ENCODE measurements around the gene IMP4. TPM values are rescaled to one million over a fixed set of nuclear protein-coding genes. Genes with fewer than 3 reads are reported as not detected.

The IMP4 gene
- total RNA-seq, 1 experiment from 2014 or later: 233 TPM

- peak overlapping the region; percentile 91 for H3K4me2 ChIP-seq (ENCODE audit: low read depth, low read length, poor library complexity, severe bottlenecking)
- no peak overlapping the region for H2AFZ ChIP-seq (ENCODE audit: low read length)
- peak; percentile 55 for DNase-seq
- H3K27me3 ChIP-seq (ENCODE audit: low read length): no peaks in the 10 kb centered on the region
- peak overlapping the region; percentile 98 for H3K9ac ChIP-seq (ENCODE audit: low read length)
- H3K27ac ChIP-seq (ENCODE audit: low read length): peak overlapping the region; percentile 93
- H3K36me3 ChIP-seq (ENCODE audit: insufficient read depth, low read length): peaks cover 13% of the 10 kb centered on the region
- peaks cover 65% of the 10 kb centered on the region for H3K4me1 ChIP-seq (ENCODE audit: low read length)
- H3K79me2 ChIP-seq (ENCODE audit: low read length): peaks cover 42% of the 10 kb centered on the region
- H3K9me3 ChIP-seq (ENCODE audit: low read length): no peaks in the 10 kb centered on the region
- H3K9me2 ChIP-seq (replicated peaks; ENCODE audit: insufficient read depth, low read length): no peaks in the 10 kb centered on the region
- no peaks in the 10 kb centered on the region for H4K20me1 ChIP-seq (ENCODE audit: insufficient read depth, low read depth, low read length)
- no peak overlapping the region; the same call in 1 of the 2 replicates for H3K4me3 ChIP-seq (ENCODE audit: low read length)
Observed at GRCh38 chr2:130368786-130369185, 26.1 kb downstream of the IMP4 start.

GRCh38 chr2:130369311-130369964, 26.7 kb downstream of the IMP4 start:
- Histone ChIP-seq H3K4me1 (ENCODE audit: low read length) (peaks cover 71% of the 10 kb centered on the region), H3K9ac (ENCODE audit: low read length) (peak overlapping the region; percentile 98), H3K9me3 (ENCODE audit: low read length) (no peaks in the 10 kb centered on the region), H3K36me3 (ENCODE audit: insufficient read depth, low read length) (peaks cover 14% of the 10 kb centered on the region), H3K27ac (ENCODE audit: low read length) (peak overlapping the region; percentile 93), H3K9me2 (replicated peaks; ENCODE audit: insufficient read depth, low read length) (no peaks in the 10 kb centered on the region), H4K20me1 (ENCODE audit: insufficient read depth, low read depth, low read length) (no peaks in the 10 kb centered on the region), H2AFZ (ENCODE audit: low read length) (no peak overlapping the region), H3K4me3 (ENCODE audit: low read length) (peak overlapping the region; percentile 91; the same call in 1 of the 2 replicates), H3K79me2 (ENCODE audit: low read length) (peaks cover 48% of the 10 kb centered on the region), H3K4me2 (ENCODE audit: low read depth, low read length, poor library complexity, severe bottlenecking) (peak overlapping the region; percentile 91), H3K27me3 (ENCODE audit: low read length) (no peaks in the 10 kb centered on the region)
- DNase-seq: peak; percentile 81

- Histone ChIP-seq H3K4me1 (ENCODE audit: low read length) (peaks cover 76% of the 10 kb centered on the region), H2AFZ (ENCODE audit: low read length) (no peak overlapping the region), H3K4me2 (ENCODE audit: low read depth, low read length, poor library complexity, severe bottlenecking) (peak overlapping the region; percentile 91), H3K79me2 (ENCODE audit: low read length) (peaks cover 53% of the 10 kb centered on the region), H3K9ac (ENCODE audit: low read length) (peak overlapping the region; percentile 98), H3K9me2 (replicated peaks; ENCODE audit: insufficient read depth, low read length) (no peaks in the 10 kb centered on the region), H3K4me3 (ENCODE audit: low read length) (peak overlapping the region; percentile 91; the same call in 1 of the 2 replicates), H3K9me3 (ENCODE audit: low read length) (no peaks in the 10 kb centered on the region), H4K20me1 (ENCODE audit: insufficient read depth, low read depth, low read length) (no peaks in the 10 kb centered on the region), H3K27me3 (ENCODE audit: low read length) (no peaks in the 10 kb centered on the region), H3K27ac (ENCODE audit: low read length) (peak overlapping the region; percentile 93), H3K36me3 (ENCODE audit: insufficient read depth, low read length) (peaks cover 20% of the 10 kb centered on the region)
- no peak for DNase-seq
Observed at GRCh38 chr2:130369965-130370341, 27.3 kb downstream of the IMP4 start.

GRCh38 chr2:130370490-130370889, 27.8 kb downstream of the IMP4 start:
- Histone ChIP-seq H2AFZ (ENCODE audit: low read length) (no peak overlapping the region), H3K4me2 (ENCODE audit: low read depth, low read length, poor library complexity, severe bottlenecking) (peak overlapping the region; percentile 91), H3K9me3 (ENCODE audit: low read length) (no peaks in the 10 kb centered on the region), H3K27ac (ENCODE audit: low read length) (peak overlapping the region; percentile 93), H3K79me2 (ENCODE audit: low read length) (peaks cover 53% of the 10 kb centered on the region), H3K27me3 (ENCODE audit: low read length) (no peaks in the 10 kb centered on the region), H3K9ac (ENCODE audit: low read length) (peak overlapping the region; percentile 98), H3K4me1 (ENCODE audit: low read length) (peaks cover 77% of the 10 kb centered on the region), H3K4me3 (ENCODE audit: low read length) (peak overlapping the region; percentile 91), H3K36me3 (ENCODE audit: insufficient read depth, low read length) (peaks cover 25% of the 10 kb centered on the region), H3K9me2 (replicated peaks; ENCODE audit: insufficient read depth, low read length) (no peaks in the 10 kb centered on the region), H4K20me1 (ENCODE audit: insufficient read depth, low read depth, low read length) (no peaks in the 10 kb centered on the region)
- DNase-seq: peak; percentile 84

GRCh38 chr2:130371723-130372054, 29.0 kb downstream of the IMP4 start:
- peaks cover 78% of the 10 kb centered on the region for H3K4me1 ChIP-seq (ENCODE audit: low read length)
- no peaks in the 10 kb centered on the region for H3K9me2 ChIP-seq (replicated peaks; ENCODE audit: insufficient read depth, low read length)
- peak overlapping the region; percentile 93 for H3K27ac ChIP-seq (ENCODE audit: low read length)
- DNase-seq: no peak
- H3K4me3 ChIP-seq (ENCODE audit: low read length): peak overlapping the region; percentile 91
- H3K27me3 ChIP-seq (ENCODE audit: low read length): no peaks in the 10 kb centered on the region
- H2AFZ ChIP-seq (ENCODE audit: low read length): no peak overlapping the region
- peaks cover 29% of the 10 kb centered on the region for H3K36me3 ChIP-seq (ENCODE audit: insufficient read depth, low read length)
- H3K9ac ChIP-seq (ENCODE audit: low read length): peak overlapping the region; percentile 98
- H3K9me3 ChIP-seq (ENCODE audit: low read length): no peaks in the 10 kb centered on the region
- H3K79me2 ChIP-seq (ENCODE audit: low read length): peaks cover 49% of the 10 kb centered on the region
- peak overlapping the region; percentile 91 for H3K4me2 ChIP-seq (ENCODE audit: low read depth, low read length, poor library complexity, severe bottlenecking)
- H4K20me1 ChIP-seq (ENCODE audit: insufficient read depth, low read depth, low read length): no peaks in the 10 kb centered on the region

GRCh38 chr2:130372055-130372832, 29.5 kb downstream of the IMP4 start:
- Histone ChIP-seq H3K79me2 (ENCODE audit: low read length) (peaks cover 49% of the 10 kb centered on the region), H3K9me2 (replicated peaks; ENCODE audit: insufficient read depth, low read length) (no peaks in the 10 kb centered on the region), H3K4me1 (ENCODE audit: low read length) (peaks cover 83% of the 10 kb centered on the region)

GRCh38 chr2:130372833-130373807, 30.4 kb downstream of the IMP4 start:
- Histone ChIP-seq H3K4me2 (ENCODE audit: low read depth, low read length, poor library complexity, severe bottlenecking) (peak overlapping the region; percentile 91), H3K9ac (ENCODE audit: low read length) (peak overlapping the region; percentile 98), H3K27ac (ENCODE audit: low read length) (peak overlapping the region; percentile 93), H3K9me2 (replicated peaks; ENCODE audit: insufficient read depth, low read length) (no peaks in the 10 kb centered on the region), H3K4me3 (ENCODE audit: low read length) (peak overlapping the region; percentile 91), H3K36me3 (ENCODE audit: insufficient read depth, low read length) (peaks cover 29% of the 10 kb centered on the region), H3K79me2 (ENCODE audit: low read length) (peaks cover 55% of the 10 kb centered on the region), H3K9me3 (ENCODE audit: low read length) (no peaks in the 10 kb centered on the region), H3K4me1 (ENCODE audit: low read length) (peaks cover 89% of the 10 kb centered on the region), H3K27me3 (ENCODE audit: low read length) (no peaks in the 10 kb centered on the region), H4K20me1 (ENCODE audit: insufficient read depth, low read depth, low read length) (no peaks in the 10 kb centered on the region), H2AFZ (ENCODE audit: low read length) (no peak overlapping the region)
- peak; percentile 63 for DNase-seq

More at GRCh38 chr2:130372055-130372832, 29.5 kb downstream of the IMP4 start:
- H2AFZ ChIP-seq (ENCODE audit: low read length): no peak overlapping the region
- DNase-seq: peak; percentile 96
- H3K36me3 ChIP-seq (ENCODE audit: insufficient read depth, low read length): peaks cover 29% of the 10 kb centered on the region
- H4K20me1 ChIP-seq (ENCODE audit: insufficient read depth, low read depth, low read length): no peaks in the 10 kb centered on the region
- H3K27me3 ChIP-seq (ENCODE audit: low read length): no peaks in the 10 kb centered on the region
- peak overlapping the region; percentile 98 for H3K9ac ChIP-seq (ENCODE audit: low read length)
- H3K4me2 ChIP-seq (ENCODE audit: low read depth, low read length, poor library complexity, severe bottlenecking): peak overlapping the region; percentile 91
- H3K4me3 ChIP-seq (ENCODE audit: low read length): peak overlapping the region; percentile 91
- H3K9me3 ChIP-seq (ENCODE audit: low read length): no peaks in the 10 kb centered on the region
- H3K27ac ChIP-seq (ENCODE audit: low read length): peak overlapping the region; percentile 93

All from Karpas-422 (cell line).